ENCODE results near the gene MAST2. TPM values are rescaled to one million over a fixed set of nuclear protein-coding genes. Genes with fewer than 3 reads are reported as not detected.

Gene MAST2
- total and polyA plus RNA-seq, 2 of the 13 experiments (the other 11 are each of a cell fraction or from before 2014, with no cell fraction given): 15.3 to 23.0 TPM

- Histone ChIP-seq H3K36me3 (replicated peaks in 1 of 2; ENCODE audit: control insufficient read depth in 1 of 2, insufficient read depth in 2 of 2, low read length in 2 of 2) (no peaks in the 10 kb centered on the region), H3K27me3 (ENCODE audit: control insufficient read depth in 1 of 2, insufficient read depth in 2 of 2, low read length in 2 of 2) (no peaks in the 10 kb centered on the region), H3K27ac (ENCODE audit: extremely low read length, insufficient read depth, low read length) (no peak overlapping the region), H3K4me1 (ENCODE audit: insufficient read depth, low read length) (peaks cover 7% of the 10 kb centered on the region), H3K4me2 (ENCODE audit: low read depth, low read length) (no peak overlapping the region), H2AFZ (ENCODE audit: low read length) (no peak overlapping the region), H3K9me3 (ENCODE audit: low read length) (no peaks in the 10 kb centered on the region), H3K79me2 (ENCODE audit: insufficient read depth, low read length) (no peaks in the 10 kb centered on the region), H3K9ac (ENCODE audit: insufficient read depth, low read depth, low read length) (no peak overlapping the region), H3K4me3 (replicated peaks in 1 of 3; ENCODE audit: insufficient read depth in 1 of 3, low read depth in 2 of 3, low read length in 3 of 3) (no peak overlapping the region), H4K20me1 (ENCODE audit: insufficient read depth, low read length) (no peaks in the 10 kb centered on the region)
- FAIRE-seq: no peak
- TF ChIP-seq ZNF101 (CRISPR knock-in tag; IDR thresholded peaks at IDR 0.05; ENCODE audit: borderline replicate concordance, low read depth): no peak
- no peak for TF ChIP-seq DRAP1 (CRISPR knock-in tag; IDR thresholded peaks at IDR 0.05)
- TF ChIP-seq ZMYM2 (CRISPR knock-in tag; IDR thresholded peaks at IDR 0.05): no peak
- no peak for TF ChIP-seq GFI1 (CRISPR knock-in tag; IDR thresholded peaks at IDR 0.05; ENCODE audit: borderline replicate concordance)
- intact Hi-C loops (cut with micrococcal nuclease; ENCODE audit: unreplicated experiment) (no loop called here), in situ Hi-C loops (cut with HindIII; ENCODE audit: extremely low pct_ligation_motif_present, low pct_unique_long_range_greater_than_20kb) (no loop called here)
- no peak for DNase-seq (ENCODE audit: low spot score)
- ChIA-PET CTCF (ENCODE audit: low intra/inter-chr PET ratio, low total read pairs) (no interaction called here), POLR2A (no interaction called here)
- no TSS peak for BruUV-seq (replicated peaks)
- no peak for ATAC-seq
- WGBS (ENCODE audit: low lambda C conversion rate): 82% methylated on average over 1 of the region's 1 CpG
Measured at GRCh38 chr1:46067652-46068051, 264.2 kb downstream of the MAST2 start.

GRCh38 chr1:46068525-46068924, 265.1 kb downstream of the MAST2 start:
- H4K20me1 ChIP-seq (ENCODE audit: insufficient read depth, low read length): no peaks in the 10 kb centered on the region
- no peak overlapping the region for H3K4me2 ChIP-seq (ENCODE audit: low read depth, low read length)
- ChIA-PET CTCF (ENCODE audit: low intra/inter-chr PET ratio, low total read pairs) (no interaction called here), POLR2A (no interaction called here)
- no peaks in the 10 kb centered on the region for H3K9me3 ChIP-seq (ENCODE audit: low read length)
- no peaks in the 10 kb centered on the region for H3K36me3 ChIP-seq (replicated peaks in 1 of 2; ENCODE audit: control insufficient read depth in 1 of 2, insufficient read depth in 2 of 2, low read length in 2 of 2)
- DNase-seq (ENCODE audit: low spot score) (no peak), ATAC-seq (no peak), FAIRE-seq (no peak)
- H3K4me3 ChIP-seq (replicated peaks in 1 of 3; ENCODE audit: insufficient read depth in 1 of 3, low read depth in 2 of 3, low read length in 3 of 3): no peak overlapping the region
- H3K79me2 ChIP-seq (ENCODE audit: insufficient read depth, low read length): no peaks in the 10 kb centered on the region
- no peak overlapping the region for H3K27ac ChIP-seq (ENCODE audit: extremely low read length, insufficient read depth, low read length)
- no peaks in the 10 kb centered on the region for H3K27me3 ChIP-seq (ENCODE audit: control insufficient read depth in 1 of 2, insufficient read depth in 2 of 2, low read length in 2 of 2)
- in situ Hi-C loops (cut with HindIII; ENCODE audit: extremely low pct_ligation_motif_present, low pct_unique_long_range_greater_than_20kb): no loop called here
- H3K4me1 ChIP-seq (ENCODE audit: insufficient read depth, low read length): no peaks in the 10 kb centered on the region
- no TSS peak for BruUV-seq (replicated peaks)
- intact Hi-C loops (cut with micrococcal nuclease; ENCODE audit: unreplicated experiment): no loop called here
- no peak overlapping the region for H2AFZ ChIP-seq (ENCODE audit: low read length)
- no peak overlapping the region for H3K9ac ChIP-seq (ENCODE audit: insufficient read depth, low read depth, low read length)
- 72% methylated on average over 3 of the region's 3 CpGs for WGBS (ENCODE audit: low lambda C conversion rate)
- TF ChIP-seq ZNF788 (CRISPR knock-in tag; IDR thresholded peaks at IDR 0.05; ENCODE audit: borderline replicate concordance) (no peak), ZIK1 (CRISPR knock-in tag; IDR thresholded peaks at IDR 0.05; ENCODE audit: borderline replicate concordance, low read depth) (no peak), ATF2 (CRISPR knock-in tag; IDR thresholded peaks at IDR 0.05) (no peak), SP5 (CRISPR knock-in tag; IDR thresholded peaks at IDR 0.05; ENCODE audit: borderline replicate concordance, low read depth) (no peak), GABPB1 (CRISPR knock-in tag; IDR thresholded peaks at IDR 0.05) (no peak), ZNF207 (IDR thresholded peaks at IDR 0.05; ENCODE audit: borderline replicate concordance) (no peak), TSC22D2 (CRISPR knock-in tag; IDR thresholded peaks at IDR 0.05; ENCODE audit: borderline replicate concordance) (no peak), ARID5B (CRISPR knock-in tag; IDR thresholded peaks at IDR 0.05) (no peak), KLF13 (CRISPR knock-in tag; IDR thresholded peaks at IDR 0.05) (no peak), MEF2D (CRISPR knock-in tag; IDR thresholded peaks at IDR 0.05) (no peak)

All from HepG2 (cell line).